BJ (cell line): Measurements from ENCODE around the gene ZDHHC7. TPM values are rescaled to one million over a fixed set of nuclear protein-coding genes. Genes with fewer than 3 reads are reported as not detected.

Experiments
- CTCF ChIA-PET: fragments of 350-600 bp; formaldehyde crosslinking; extraction: SDS; loops from one replicate; lab custom pipeline; 2021; ENCODE audit warnings: antibody characterized with exemption, inconsistent platforms; lab: Yijun Ruan, JAX
- POLR2A ChIA-PET: fragments of 300-600 bp; sonication (Branson Sonifier 250); formaldehyde crosslinking; extraction: SDS; loops from one replicate; lab custom pipeline; 2021; ENCODE audit warnings: antibody characterized with exemption; lab: Charles Lee
- DNase-seq: peaks from one replicate; pipeline ENCODE4 v3.0.0-alpha.2; 2011; ENCODE audit warnings: low read depth
- H3K27me3 ChIP-seq: 2 replicates; pipeline ENCODE4 v1.6.0; 2011; ENCODE audit warnings: low read length; ENCODE audit not compliant: control insufficient read depth, insufficient read depth
- H3K36me3 ChIP-seq: 2 replicates; pipeline ENCODE4 v1.5.1; 2011; ENCODE audit warnings: low read length; ENCODE audit not compliant: control insufficient read depth, insufficient read depth
- H3K4me3 ChIP-seq: 2 replicates; pipeline ENCODE4 v1.5.1; 2011; ENCODE audit warnings: low read depth, mild to moderate bottlenecking, control low read depth, low read length
- CTCF ChIP-seq: IDR thresholded peaks from 2 replicates; pipeline ENCODE4 v1.5.1; 2011; ENCODE audit warnings: low read depth, mild to moderate bottlenecking, control low read depth, inconsistent platforms, low read length, moderate library complexity; ENCODE audit not compliant: insufficient read depth
- polyA plus RNA-seq: library from polyadenylated mRNA; depleted of rRNA; stranded (reverse); fragments of >200 nt; gene quantifications from 2 replicates; pipeline ENCODE4 v1.2.3, GENCODE V29; 2011

Gene ZDHHC7
- polyA plus RNA-seq, 1 experiment, result 111 TPM

- no peak for DNase-seq
- H3K4me3 ChIP-seq, result no peak overlapping the region
- ChIA-PET CTCF (no interaction called here), POLR2A (no interaction called here)
- H3K27me3 ChIP-seq, result no peaks in the 10 kb centered on the region
- TF ChIP-seq CTCF, result no peak
- H3K36me3 ChIP-seq, result no peaks in the 10 kb centered on the region
Observed at GRCh38 chr16:85014311-85014710, 3.0 kb upstream of the ZDHHC7 start.

- Histone ChIP-seq H3K36me3 (peaks cover 2% of the 10 kb centered on the region), H3K27me3 (no peaks in the 10 kb centered on the region), H3K4me3 (peak overlapping the region; percentile 94)
- no peak for TF ChIP-seq CTCF
- CTCF ChIA-PET, result interaction anchor here (1.6 to 1.7 kb wide), 2 partner anchors 16 to 65 kb away, joined by 3 to 6 read pairs; partner anchors contain the start of gene KIAA0513
- no peak for DNase-seq
- POLR2A ChIA-PET, result interaction anchor here (0.7 kb wide), 1 partner anchor 186 kb away, joined by 4 read pairs; no protein-coding TSS in a partner anchor
Observed at GRCh38 chr16:85011846-85012284, 530 bp upstream of the ZDHHC7 start.

- CTCF ChIA-PET, result interaction anchor here (0.9 kb wide), 1 partner anchor 39 kb away, joined by 4 read pairs; no protein-coding TSS in a partner anchor
- DNase-seq, result no peak
- POLR2A ChIA-PET, result interaction anchor here (0.6 kb wide), 1 partner anchor 38 kb away, joined by 6 read pairs; no protein-coding TSS in a partner anchor
Observed at GRCh38 chr16:85010446-85010930, 847 bp downstream of the ZDHHC7 start.

GRCh38 chr16:85008271-85008670, 3.1 kb downstream of the ZDHHC7 start:
- DNase-seq, result no peak
- no peak overlapping the region for H3K4me3 ChIP-seq
- POLR2A ChIA-PET, result no interaction called here
- CTCF ChIA-PET, result interaction anchor here (1.3 kb wide), 1 partner anchor 9 kb away, joined by 3 read pairs; no protein-coding TSS in a partner anchor
- peaks cover 2% of the 10 kb centered on the region for H3K36me3 ChIP-seq
- TF ChIP-seq CTCF, result no peak
- H3K27me3 ChIP-seq, result no peaks in the 10 kb centered on the region

More at GRCh38 chr16:85010446-85010930, 847 bp downstream of the ZDHHC7 start:
- Histone ChIP-seq H3K4me3 (peak overlapping the region; percentile 94), H3K27me3 (no peaks in the 10 kb centered on the region), H3K36me3 (peaks cover 2% of the 10 kb centered on the region)
- no peak for TF ChIP-seq CTCF

GRCh38 chr16:85007496-85008214, 3.7 kb downstream of the ZDHHC7 start:
- CTCF ChIA-PET, result interaction anchor here (0.6 to 1.3 kb wide), 3 partner anchors 8 to 252 kb away, joined by 3 to 4 read pairs (median 3); no protein-coding TSS in a partner anchor
- TF ChIP-seq CTCF, result no peak
- POLR2A ChIA-PET, result no interaction called here
- Histone ChIP-seq H3K4me3 (no peak overlapping the region), H3K36me3 (peaks cover 2% of the 10 kb centered on the region), H3K27me3 (no peaks in the 10 kb centered on the region)
- DNase-seq, result no peak
